GM21367 (cell line): Measurements from ENCODE around the gene SMIM45.

ENCODE experiments used
- ATAC-seq: cut with Tn5 transposase; IDR thresholded peaks from one replicate; pipeline ENCODE4 v1.9.1; 2021; ENCODE audit not compliant: unreplicated experiment

Gene SMIM45

GRCh38 chr22:41951898-41952474, at the start of gene SMIM45:
Gene SMIM45, plus strand, starts transcription at chr22:41952150.
- ATAC-seq: no peak

DNA sequence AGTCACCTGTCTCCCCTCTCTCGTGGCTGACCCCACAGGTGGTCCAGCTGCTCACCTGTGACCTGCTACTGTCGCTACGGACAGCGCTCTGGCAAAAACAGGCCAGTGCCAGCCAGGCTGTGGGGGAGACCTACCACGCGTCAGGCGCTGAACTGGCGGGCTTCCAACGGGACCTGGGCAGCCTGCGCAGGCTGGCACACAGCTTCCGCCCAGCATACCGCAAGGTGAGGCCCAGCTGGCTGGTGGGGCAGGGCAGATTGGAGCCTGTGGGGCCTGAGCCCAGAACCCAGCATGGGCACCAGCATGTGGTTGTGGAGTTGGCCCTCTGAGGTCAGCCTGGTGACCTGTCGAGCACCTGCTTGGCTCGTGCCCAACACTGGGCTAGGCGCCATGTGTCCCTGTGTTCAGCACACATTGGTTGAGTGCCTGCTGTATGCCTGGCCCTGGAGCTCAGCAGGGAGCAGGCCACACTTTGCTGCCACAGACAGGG, 49.0 kb upstream of the SMIM45 start:
- no peak for ATAC-seq

DNA sequence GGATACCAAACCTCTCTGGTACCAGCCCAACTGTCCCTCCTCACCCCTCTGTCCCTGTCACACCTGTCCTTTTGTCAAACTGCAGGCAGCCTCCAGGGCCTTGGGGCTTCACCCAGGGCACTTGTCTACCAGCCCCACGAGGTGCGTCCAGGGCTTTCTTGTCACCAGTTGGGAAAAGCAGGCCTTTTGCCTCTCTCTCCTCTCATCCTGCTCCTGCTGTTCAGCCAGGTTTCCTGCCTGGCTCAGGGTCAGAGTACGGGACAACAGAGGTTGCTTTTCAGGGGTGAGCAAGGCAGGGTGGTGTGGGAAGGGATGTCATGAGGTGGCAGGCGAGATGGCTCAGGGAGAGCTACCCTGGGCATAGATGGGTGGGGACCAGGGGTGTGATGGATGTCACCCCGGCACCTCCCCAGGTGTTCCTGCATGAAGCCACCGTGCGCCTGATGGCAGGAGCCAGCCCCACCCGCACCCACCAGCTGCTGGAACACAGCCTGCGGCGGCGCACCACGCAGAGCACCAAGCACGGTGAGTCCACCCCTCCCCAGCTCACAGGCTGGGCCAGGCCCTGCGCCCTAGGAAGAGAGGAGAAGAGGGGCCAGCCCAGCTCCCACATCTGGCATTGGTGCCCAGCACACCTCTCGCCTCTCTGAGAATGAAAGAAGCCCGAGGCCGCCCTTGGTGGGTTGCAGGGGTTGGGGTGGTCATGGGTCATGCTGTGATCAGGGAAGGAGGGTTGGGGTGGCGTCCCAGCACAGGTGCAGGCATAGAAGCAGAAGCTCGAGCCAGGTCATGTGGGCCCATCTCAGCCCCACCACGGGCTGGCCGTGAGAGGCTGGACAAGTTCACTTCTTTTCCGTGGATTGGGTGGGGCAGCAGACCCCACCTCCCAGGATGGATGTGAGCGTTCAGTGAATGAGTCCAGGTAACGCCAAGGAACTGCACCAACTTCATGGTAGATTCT, 47.2 kb upstream of the SMIM45 start:
- no peak for ATAC-seq

DNA sequence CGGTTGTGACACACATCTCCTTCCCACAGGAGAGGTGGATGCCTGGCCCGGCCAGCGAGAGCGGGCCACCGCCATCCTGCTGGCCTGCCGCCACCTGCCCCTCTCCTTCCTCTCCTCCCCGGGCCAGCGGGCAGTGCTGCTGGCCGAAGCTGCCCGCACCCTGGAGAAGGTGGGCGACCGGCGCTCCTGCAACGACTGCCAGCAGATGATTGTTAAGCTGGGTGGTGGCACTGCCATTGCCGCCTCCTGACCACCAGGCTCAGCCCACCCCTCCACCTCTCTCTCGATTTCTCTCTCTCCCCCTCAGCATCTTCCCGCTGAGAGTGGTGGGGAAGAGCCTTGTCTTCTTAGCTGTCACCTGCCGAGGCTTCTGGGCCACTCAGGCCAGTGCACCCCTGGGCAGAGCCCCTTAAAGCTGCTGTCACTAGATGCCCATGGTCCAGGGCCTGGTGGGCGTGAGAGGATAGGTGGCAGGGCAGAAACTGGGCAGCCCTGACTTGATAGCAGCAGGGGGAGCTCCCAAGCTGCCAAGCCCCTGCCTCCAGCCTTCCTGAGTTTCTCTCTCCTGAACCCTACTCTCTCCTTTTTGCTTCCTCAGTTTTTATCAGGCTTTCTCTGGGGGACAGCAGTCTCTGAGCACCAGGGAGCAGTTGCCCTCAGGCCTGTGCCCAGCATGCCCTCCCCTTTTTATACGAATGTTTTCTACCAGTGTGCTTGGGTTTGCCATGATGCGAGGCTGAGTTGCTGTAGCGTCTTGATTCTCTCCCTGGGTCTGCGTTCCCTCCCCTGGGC, 46.3 kb upstream of the SMIM45 start:
- no peak for ATAC-seq

GRCh38 chr22:41906822-41907221, 45.1 kb upstream of the SMIM45 start:
- no peak for ATAC-seq

DNA sequence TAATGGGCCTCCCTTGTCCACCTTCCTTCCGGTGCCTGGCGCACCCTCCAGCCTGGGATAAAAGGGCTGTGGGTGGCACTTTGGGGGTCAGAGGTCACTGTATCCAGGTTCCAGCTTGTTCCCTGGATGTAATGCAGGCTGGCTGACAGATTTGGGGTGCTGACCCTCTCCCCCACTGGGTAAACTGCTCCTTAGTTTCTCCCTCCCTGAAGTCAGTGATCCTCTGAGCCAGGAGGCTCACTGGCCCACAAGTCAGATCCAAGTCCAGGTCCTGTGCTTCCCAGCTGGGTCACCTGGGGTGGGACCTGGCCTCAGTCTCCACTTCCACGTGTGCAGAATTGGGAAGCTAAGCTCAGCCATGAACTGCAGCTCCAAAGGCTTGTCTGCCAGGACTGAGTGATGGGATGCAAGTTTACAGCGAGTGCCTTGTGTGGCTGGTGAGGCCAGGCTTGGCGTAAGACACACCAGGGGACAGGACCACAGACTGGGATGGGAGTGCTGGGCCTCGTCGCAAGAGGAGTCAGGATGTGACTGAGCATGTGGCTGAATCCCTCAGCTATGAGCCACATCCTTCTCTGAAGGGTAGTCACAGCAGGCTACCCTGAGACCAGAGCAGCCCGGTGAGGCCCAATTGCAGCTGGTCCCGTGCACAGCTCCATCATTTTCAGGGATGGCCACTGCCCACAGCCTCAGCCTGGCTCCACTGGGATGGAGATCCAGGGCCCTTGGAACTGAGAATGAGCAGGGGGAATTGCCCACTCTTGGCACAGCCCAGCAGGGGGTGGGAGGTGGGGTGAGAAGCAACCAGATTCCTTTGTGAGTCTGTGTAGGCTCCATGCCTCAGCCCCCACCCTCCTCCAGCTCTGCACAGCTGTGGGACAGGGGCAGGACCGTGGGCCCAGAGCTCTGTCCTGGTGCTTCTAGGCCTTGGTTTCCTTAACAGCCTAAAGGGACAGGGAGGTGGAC, 44.2 kb upstream of the SMIM45 start:
- no peak for ATAC-seq

DNA sequence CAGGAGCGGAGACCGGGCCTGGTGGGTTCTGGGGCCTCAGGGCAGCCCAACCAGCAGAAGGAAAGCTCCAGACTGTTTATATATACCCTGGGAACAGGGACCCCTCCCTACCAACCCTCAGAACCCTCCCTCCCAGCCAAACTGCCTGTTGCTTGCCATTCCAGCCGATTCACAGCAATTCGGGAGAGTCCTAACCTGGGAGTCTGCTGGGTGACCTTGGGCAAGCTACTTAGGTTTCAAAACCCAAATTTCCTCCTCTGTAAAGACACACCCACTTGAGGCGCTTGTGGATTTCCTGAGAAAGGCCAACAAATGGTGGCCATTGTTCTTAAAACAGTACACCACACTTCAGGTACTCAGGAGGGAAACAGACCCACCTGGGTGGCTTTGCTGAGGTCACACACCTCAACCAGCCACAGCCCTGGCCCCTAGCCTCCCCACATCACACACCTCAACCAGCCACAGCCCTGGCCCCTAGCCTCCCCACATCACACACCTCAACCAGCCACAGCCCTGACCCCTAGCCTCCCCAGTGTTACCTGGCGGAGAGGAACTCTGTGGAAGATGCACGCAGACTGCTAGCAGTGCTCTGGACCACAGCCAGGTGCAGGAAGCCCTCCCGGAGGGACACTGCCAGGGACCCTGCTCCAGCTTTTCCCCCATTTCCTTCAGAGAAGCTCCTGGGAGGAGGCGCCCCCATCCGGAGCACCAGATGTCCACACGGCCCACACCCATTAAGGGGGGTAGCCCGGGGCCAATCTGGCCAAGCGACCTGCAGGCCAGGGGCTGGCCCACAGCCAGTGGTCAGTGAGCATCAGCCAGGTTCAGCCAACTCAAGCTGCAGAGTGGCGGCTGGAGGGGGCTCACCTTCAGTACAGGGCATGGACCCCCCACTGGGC, 43.3 kb upstream of the SMIM45 start:
- no peak for ATAC-seq

DNA sequence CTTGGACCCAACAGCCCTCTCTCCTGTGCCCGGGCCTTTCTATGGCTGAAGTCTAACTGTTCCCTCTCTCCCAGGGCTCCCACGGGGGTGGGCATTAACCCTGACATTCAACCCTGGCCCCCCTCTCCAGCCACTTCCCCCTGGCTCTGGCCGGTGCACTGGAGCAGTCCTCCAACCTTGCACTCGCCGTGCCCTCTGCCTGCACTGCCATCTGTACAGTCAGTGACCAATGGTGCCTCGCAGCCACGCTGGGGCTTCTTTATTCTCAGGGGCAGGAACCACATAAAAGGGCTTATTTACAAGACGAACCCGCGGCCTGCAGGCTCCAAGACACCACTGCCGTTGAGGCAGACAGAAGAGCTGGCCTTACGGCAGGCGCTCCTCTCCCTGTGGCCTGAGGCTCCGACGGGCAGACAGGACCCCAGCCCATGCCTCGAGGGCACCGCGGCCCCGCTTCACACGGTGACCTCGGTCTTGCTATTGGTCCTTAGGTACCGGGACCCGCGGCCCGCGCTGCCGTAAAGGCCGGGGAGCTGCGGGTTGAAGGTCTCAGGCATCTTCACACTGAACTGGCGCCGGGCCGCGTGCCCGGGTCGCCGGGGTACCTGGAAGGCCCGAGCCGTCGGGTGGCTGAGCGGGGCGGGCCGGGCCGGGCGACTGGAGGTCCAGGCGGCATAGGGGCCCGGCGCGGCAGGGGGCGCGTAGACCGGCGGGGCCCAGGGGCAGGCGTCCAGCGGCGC, 42.5 kb upstream of the SMIM45 start:
- ATAC-seq: no peak

GRCh38 chr22:41910050-41911000, 41.6 kb upstream of the SMIM45 start:
- ATAC-seq: no peak

- ATAC-seq: no peak
These were observed 40.8 kb upstream of the SMIM45 start for GRCh38 chr22:41911001-41911611.

- no peak for ATAC-seq
These were observed 39.5 kb upstream of the SMIM45 start for GRCh38 chr22:41912338-41913039.

DNA sequence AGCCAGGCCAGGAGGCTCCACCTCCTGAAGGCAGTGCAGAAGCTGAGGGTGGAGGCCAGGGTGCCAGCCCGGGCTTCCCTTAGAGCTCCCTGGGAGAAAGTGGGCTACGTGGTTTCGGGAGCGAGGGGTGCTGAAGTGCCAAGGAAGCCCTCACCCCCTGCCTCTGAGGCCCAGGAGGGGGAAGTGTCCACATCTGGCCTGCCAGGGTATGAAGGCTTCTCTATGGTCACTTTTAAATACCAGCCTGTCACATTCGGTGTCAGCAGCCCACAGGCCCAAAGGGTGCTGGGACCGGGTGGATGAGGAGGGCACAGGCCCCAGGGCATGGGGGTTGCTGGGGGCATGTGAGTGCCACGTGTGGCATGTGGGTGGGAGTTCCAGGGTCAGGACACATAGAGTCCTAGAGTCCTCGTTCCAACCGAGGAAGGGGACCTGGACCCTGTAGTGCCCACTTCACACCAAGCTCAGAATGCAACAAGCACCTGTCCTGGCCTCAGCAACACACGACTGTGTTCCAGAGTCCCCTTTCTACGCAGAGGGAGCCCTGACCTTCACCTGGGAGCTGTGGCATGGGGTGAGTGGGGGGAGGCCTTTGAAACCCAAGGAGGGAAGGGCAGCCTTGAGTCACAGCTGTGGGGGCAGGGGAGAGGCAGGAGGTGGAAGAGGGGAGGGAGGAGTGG, 38.8 kb upstream of the SMIM45 start:
- no peak for ATAC-seq

DNA sequence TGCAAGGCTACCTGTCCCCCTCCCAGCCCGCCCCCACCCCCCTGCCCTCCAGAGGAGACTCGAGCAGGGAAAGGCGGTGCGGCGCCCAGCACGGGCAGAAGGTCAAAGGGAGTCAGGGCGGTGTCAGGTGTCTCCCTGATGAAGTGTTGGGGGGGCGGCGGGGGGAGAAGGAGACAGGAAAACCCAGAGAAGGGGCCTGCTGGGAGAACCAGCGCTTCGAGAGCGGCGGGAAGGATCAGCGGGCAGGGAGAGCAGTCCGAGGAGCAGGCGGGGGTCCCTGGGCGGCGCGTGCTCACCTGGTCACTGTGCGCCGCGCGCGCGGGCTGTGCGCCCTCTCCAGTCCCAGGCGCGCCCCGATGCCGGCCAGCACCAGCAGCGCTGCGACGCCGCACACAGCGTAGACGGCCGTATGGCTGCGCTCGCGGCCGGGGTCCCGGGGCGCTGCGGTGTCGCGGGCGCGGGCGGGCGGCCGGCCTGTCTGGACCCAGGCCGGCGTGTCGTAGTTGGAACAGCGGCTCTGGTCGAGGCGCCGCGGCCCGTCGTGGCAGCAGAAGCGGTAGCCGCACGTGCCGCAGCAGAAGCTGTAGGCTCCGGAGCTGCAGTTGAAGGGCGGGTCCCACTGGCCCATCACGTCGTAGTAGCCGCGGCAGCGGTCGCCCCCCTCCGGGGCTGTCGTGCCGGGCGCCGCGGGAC, 38.0 kb upstream of the SMIM45 start:
- no peak for ATAC-seq

DNA sequence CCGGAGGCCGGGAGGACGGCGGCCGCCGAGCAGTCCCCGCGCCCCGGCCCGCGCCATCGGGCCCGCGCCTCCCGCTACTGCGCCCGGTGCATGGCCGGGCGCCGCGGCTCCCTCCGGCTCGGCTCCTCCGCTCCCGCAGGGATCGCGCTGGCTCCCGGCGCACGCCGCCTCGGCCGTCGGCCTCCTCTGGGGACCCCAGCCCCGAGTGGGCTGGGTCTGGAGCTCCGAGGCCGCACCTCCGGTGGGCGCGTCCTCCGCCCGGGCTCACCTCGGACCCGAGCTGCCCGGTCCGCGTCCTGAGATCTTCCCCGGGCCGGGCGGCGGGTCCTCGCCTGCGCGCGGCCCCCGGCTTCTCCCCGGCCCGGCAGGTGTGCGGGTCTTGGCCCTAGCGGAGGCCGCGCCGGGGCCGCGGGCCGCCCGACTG, 37.3 kb upstream of the SMIM45 start:
- no peak for ATAC-seq
